ENCODE results near the gene AGPAT4. TPM values are rescaled to one million over a fixed set of nuclear protein-coding genes. Genes with fewer than 3 reads are reported as not detected.

Gene AGPAT4
- polyA plus RNA-seq, 1 of the 3 experiments (the other 2 are of a cell fraction), result 3.9 TPM

GRCh38 chr6:161269310-161269709 lies 4.6 kb downstream of the AGPAT4 start:
- Histone ChIP-seq H3K9me3 (no peaks in the 10 kb centered on the region), H3K4me3 (ENCODE audit: low read depth in 2 of 2, low read length in 1 of 2) (no peak overlapping the region), H3K36me3 (replicated peaks in 1 of 2; ENCODE audit: control insufficient read depth in 1 of 2, insufficient read depth in 2 of 2, low read length in 1 of 2) (no peaks in the 10 kb centered on the region), H2AFZ (ENCODE audit: low read depth) (no peak overlapping the region), H3K4me2 (no peak overlapping the region), H3K27ac (ENCODE audit: low read depth in 2 of 2, low read length in 1 of 2) (no peak overlapping the region), H3F3A (replicated peaks; ENCODE audit: insufficient read depth) (no peaks in the 10 kb centered on the region), H4K20me1 (ENCODE audit: insufficient read depth) (no peaks in the 10 kb centered on the region), H3K9ac (no peak overlapping the region), H3K79me2 (ENCODE audit: insufficient read depth) (peaks cover 32% of the 10 kb centered on the region), H3K9me2 (no peaks in the 10 kb centered on the region), H3K4me1 (ENCODE audit: control insufficient read depth in 1 of 2, insufficient read depth in 2 of 2, low read depth in 1 of 2, low read length in 1 of 2) (peaks cover 0 to 2% of the 10 kb centered on the region in 2 experiments; a peak in 2 of 4 replicates), H3K27me3 (ENCODE audit: insufficient read depth) (no peaks in the 10 kb centered on the region)
- POLR2A ChIA-PET, result no interaction called here
- TF ChIP-seq MEF2A (IDR thresholded peaks at IDR 0.05; ENCODE audit: borderline replicate concordance, low read depth) (no peak), FOXJ3 (CRISPR knock-in tag; IDR thresholded peaks at IDR 0.05) (no peak), PBX3 (IDR thresholded peaks at IDR 0.05) (no peak), IRF3 (IDR thresholded peaks at IDR 0.05; ENCODE audit: low read depth, low read length) (no peak), YY1 (IDR thresholded peaks at IDR 0.05; ENCODE audit: low read depth) (no peak), EZH2phosphoT487 (IDR thresholded peaks at IDR 0.05; ENCODE audit: borderline replicate concordance, low read depth) (no peak)
- WGBS (ENCODE audit: low lambda C conversion rate), result 100% methylated on average over 6 of the region's 6 CpGs
- DNase-seq, result no peak
- CTCF ChIA-PET, result interaction anchor here (0.7 to 1.7 kb wide), 3 partner anchors 9 to 124 kb away, joined by 3 to 7 read pairs (median 3); no protein-coding TSS in a partner anchor

GRCh38 chr6:161268531-161269210 lies 5.2 kb downstream of the AGPAT4 start:
- CTCF ChIA-PET, result interaction anchor here (0.7 to 1.7 kb wide), 3 partner anchors 9 to 125 kb away, joined by 3 to 7 read pairs (median 3); no protein-coding TSS in a partner anchor
- WGBS (ENCODE audit: low lambda C conversion rate), result 96% methylated on average over 7 of the region's 7 CpGs
- H3K4me3 ChIP-seq (ENCODE audit: low read depth in 2 of 2, low read length in 1 of 2), result no peak overlapping the region

More at GRCh38 chr6:161268531-161269210, 5.2 kb downstream of the AGPAT4 start:
- no peak overlapping the region for H3K4me2 ChIP-seq
- no peaks in the 10 kb centered on the region for H4K20me1 ChIP-seq (ENCODE audit: insufficient read depth)
- POLR2A ChIA-PET, result no interaction called here
- no peaks in the 10 kb centered on the region for H3K36me3 ChIP-seq (replicated peaks in 1 of 2; ENCODE audit: control insufficient read depth in 1 of 2, insufficient read depth in 2 of 2, low read length in 1 of 2)
- H2AFZ ChIP-seq (ENCODE audit: low read depth), result no peak overlapping the region
- no peaks in the 10 kb centered on the region for H3K9me3 ChIP-seq
- TF ChIP-seq ZBTB33 (IDR thresholded peaks at IDR 0.05; ENCODE audit: borderline replicate concordance, low read depth) (no peak), YY1 (IDR thresholded peaks at IDR 0.05; ENCODE audit: low read depth) (no peak), GABPA (IDR thresholded peaks at IDR 0.05; ENCODE audit: low read depth) (no peak), CTCF (IDR thresholded peaks at IDR 0.05) (no peak), RAD21 (IDR thresholded peaks at IDR 0.05; ENCODE audit: low read length) (no peak), JUND (IDR thresholded peaks at IDR 0.05) (no peak), FOSL2 (IDR thresholded peaks at IDR 0.05; ENCODE audit: borderline replicate concordance, low read depth) (no peak)
- H3K4me1 ChIP-seq (ENCODE audit: control insufficient read depth in 1 of 2, insufficient read depth in 2 of 2, low read depth in 1 of 2, low read length in 1 of 2), result no peaks in the 10 kb centered on the region; a peak in 2 of 4 replicates
- peaks cover 32% of the 10 kb centered on the region for H3K79me2 ChIP-seq (ENCODE audit: insufficient read depth)
- H3K27me3 ChIP-seq (ENCODE audit: insufficient read depth), result no peaks in the 10 kb centered on the region
- no peaks in the 10 kb centered on the region for H3K9me2 ChIP-seq
- no peak overlapping the region for H3K27ac ChIP-seq (ENCODE audit: low read depth in 2 of 2, low read length in 1 of 2)
- H3F3A ChIP-seq (replicated peaks; ENCODE audit: insufficient read depth), result no peaks in the 10 kb centered on the region
- H3K9ac ChIP-seq, result no peak overlapping the region
- DNase-seq, result no peak
